ENCODE results near the gene KIF4A.

DNA sequence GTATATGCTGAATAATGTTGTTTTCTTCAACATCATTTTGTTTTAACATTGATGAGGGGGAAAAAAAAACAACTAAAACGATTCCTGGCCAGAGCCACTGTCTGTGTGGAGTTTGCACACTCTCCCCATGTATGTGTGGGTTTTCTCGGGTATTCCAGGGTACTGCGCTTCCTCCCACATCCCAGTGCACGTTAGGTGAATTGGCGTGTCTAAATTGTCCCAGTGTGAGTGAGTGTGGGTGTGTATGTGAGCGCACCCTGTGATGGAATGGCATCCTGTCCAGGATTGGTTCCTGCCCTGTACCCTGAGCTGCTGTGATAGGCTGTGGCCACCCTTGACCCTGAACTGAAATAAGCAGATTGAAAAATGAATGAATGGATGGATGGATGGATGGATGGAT lies 152.3 kb downstream of the KIF4A start:
- TF ChIP-seq, protein P1, sequence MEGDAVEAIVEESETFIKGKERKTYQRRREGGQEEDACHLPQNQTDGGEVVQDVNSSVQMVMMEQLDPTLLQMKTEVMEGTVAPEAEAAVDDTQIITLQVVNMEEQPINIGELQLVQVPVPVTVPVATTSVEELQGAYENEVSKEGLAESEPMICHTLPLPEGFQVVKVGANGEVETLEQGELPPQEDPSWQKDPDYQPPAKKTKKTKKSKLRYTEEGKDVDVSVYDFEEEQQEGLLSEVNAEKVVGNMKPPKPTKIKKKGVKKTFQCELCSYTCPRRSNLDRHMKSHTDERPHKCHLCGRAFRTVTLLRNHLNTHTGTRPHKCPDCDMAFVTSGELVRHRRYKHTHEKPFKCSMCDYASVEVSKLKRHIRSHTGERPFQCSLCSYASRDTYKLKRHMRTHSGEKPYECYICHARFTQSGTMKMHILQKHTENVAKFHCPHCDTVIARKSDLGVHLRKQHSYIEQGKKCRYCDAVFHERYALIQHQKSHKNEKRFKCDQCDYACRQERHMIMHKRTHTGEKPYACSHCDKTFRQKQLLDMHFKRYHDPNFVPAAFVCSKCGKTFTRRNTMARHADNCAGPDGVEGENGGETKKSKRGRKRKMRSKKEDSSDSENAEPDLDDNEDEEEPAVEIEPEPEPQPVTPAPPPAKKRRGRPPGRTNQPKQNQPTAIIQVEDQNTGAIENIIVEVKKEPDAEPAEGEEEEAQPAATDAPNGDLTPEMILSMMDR (IDR thresholded peaks at IDR 0.05) = no peak
- no peak for TF ChIP-seq EP300 (IDR thresholded peaks at IDR 0.05)
- no peak for TF ChIP-seq POLR2A (IDR thresholded peaks at IDR 0.05; ENCODE audit: low read depth)
